Upper lobe of right lung (tissue), 1 donor: ENCODE measurements around the gene PLEKHN1. TPM values are rescaled to one million over a fixed set of nuclear protein-coding genes. Genes with fewer than 3 reads are reported as not detected.
A peak's percentile ranks its signal among the peaks of the same experiment; 100 is the strongest.

Experiments used
- ATAC-seq: fragments of 200-7000 bp; cut with Tn5 transposase; one replicate; pipeline ENCODE4 v1.9.1; 2020; ENCODE audit warnings: mild to moderate bottlenecking, moderate library complexity
- DNase-seq: peaks from one replicate; pipeline ENCODE4 v3.0.0-alpha.2; 2020
- H3K27ac ChIP-seq: fragments of 200-600 bp; one replicate; pipeline ENCODE4 v1.8.0; 2022
- H3K27me3 ChIP-seq: fragments of 200-600 bp; one replicate; pipeline ENCODE4 v1.8.0; 2022; ENCODE audit warnings: mild to moderate bottlenecking
- H3K36me3 ChIP-seq: fragments of 200-600 bp; one replicate; pipeline ENCODE4 v1.8.0; 2022
- H3K4me1 ChIP-seq: fragments of 200-600 bp; one replicate; pipeline ENCODE4 v1.8.0; 2022
- H3K4me3 ChIP-seq: fragments of 200-600 bp; one replicate; pipeline ENCODE4 v1.8.0; 2022; ENCODE audit warnings: mild to moderate bottlenecking
- H3K9me3 ChIP-seq: fragments of 200-600 bp; one replicate; pipeline ENCODE4 v1.8.0; 2022
- intact Hi-C: fragments of 100-400 bp; cut with DNase I; formaldehyde crosslinking; loops from one replicate; pipeline ENCODE4 v1.11.0; 2022
- total RNA-seq: library from RNA; stranded (reverse); fragmentation: NEBNext Ultra II Directional; extraction: Animal tissue kit (Norgen Biotek cat#: 25700); gene quantifications from one replicate; pipeline ENCODE4 v1.2.1, GENCODE V29; 2021
- TF ChIP-seq, protein P1 (sequence below): fragments of 200-600 bp; IDR thresholded peaks from one replicate; pipeline ENCODE4 v1.8.0; 2022; ENCODE audit warnings: antibody characterized with exemption
- donor health status: DM: no; HTN: yes; CAD: no; lungs with severe emphysema.

PLEKHN1 gene
- total RNA-seq, 1 donor from 2014 or later, result 2.1 TPM

DNA sequence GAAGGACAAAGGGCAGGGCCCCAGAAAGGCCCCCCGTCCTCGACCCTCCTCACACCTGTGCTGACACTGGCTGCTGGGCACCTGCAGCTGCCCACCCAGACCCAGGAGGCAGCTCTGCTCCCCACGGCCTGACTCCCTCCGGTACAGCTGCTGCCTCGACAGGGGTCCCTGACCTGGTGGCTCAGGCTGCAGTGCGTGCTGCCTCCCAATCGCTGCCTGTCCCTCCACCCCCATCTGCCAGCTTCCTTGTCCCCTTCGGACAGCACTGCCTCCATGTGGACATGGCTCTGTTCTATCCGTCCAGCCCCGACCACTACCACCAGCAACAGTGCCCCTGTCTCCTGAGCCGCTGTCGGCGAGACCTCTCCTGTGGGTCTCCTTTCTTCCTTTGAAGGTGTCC is 11.4 kb upstream of the PLEKHN1 start:
- H3K36me3 ChIP-seq, result peaks cover 66% of the 10 kb centered on the region
- no peaks in the 10 kb centered on the region for H3K9me3 ChIP-seq
- H3K4me3 ChIP-seq, result no peak overlapping the region
- no peak overlapping the region for H3K27ac ChIP-seq
- DNase-seq, result no peak
- peaks cover 16% of the 10 kb centered on the region for H3K4me1 ChIP-seq
- no peaks in the 10 kb centered on the region for H3K27me3 ChIP-seq
- TF ChIP-seq, protein P1, sequence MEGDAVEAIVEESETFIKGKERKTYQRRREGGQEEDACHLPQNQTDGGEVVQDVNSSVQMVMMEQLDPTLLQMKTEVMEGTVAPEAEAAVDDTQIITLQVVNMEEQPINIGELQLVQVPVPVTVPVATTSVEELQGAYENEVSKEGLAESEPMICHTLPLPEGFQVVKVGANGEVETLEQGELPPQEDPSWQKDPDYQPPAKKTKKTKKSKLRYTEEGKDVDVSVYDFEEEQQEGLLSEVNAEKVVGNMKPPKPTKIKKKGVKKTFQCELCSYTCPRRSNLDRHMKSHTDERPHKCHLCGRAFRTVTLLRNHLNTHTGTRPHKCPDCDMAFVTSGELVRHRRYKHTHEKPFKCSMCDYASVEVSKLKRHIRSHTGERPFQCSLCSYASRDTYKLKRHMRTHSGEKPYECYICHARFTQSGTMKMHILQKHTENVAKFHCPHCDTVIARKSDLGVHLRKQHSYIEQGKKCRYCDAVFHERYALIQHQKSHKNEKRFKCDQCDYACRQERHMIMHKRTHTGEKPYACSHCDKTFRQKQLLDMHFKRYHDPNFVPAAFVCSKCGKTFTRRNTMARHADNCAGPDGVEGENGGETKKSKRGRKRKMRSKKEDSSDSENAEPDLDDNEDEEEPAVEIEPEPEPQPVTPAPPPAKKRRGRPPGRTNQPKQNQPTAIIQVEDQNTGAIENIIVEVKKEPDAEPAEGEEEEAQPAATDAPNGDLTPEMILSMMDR, result no peak
- ATAC-seq, result no peak
- intact Hi-C loops, result no loop called here

DNA sequence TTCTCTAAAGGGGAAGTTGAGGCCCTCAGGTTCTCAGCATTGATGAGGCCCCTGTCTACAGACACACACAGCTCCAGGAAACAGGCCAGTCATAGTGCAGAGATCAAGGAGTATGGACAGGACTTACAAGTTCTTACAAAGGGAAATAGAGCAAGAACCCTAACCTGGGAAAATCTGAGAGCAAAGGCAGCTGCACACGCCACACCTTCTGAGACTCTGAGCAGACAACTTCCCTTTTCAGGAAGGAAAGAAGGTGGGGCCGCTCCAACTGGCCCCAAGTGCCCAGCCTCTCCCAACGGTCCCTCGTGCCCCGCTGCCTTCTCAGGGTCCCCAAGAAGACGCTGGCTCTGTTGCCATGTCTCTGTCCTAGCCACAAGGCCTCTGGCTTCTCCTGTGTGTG is 10.8 kb upstream of the PLEKHN1 start:
- TF ChIP-seq, protein P1, result no peak

DNA sequence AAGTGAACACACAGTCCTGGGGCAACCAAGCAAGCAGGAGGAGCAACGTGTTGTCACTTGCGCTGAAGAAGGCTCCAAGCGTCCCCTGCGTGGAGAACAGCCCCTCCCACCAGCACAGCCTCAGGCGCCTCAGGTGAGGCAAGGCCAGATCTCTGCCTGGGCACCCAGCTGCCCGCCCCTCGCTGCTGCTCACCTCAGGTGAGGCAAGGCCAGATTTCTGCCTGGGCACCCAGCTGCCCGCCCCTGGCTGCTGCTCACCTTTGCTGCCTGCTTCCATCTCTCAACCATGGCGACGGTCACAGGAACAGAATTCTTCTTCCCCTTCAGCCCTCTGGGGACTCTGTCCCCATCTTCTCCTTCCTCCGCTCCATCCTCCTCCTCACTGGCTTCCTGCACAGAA is 9.6 kb upstream of the PLEKHN1 start:
- H3K9me3 ChIP-seq, result no peaks in the 10 kb centered on the region
- DNase-seq (no peak), ATAC-seq (no peak)
- H3K4me1 ChIP-seq, result peaks cover 21% of the 10 kb centered on the region
- no peaks in the 10 kb centered on the region for H3K27me3 ChIP-seq
- intact Hi-C loops, result no loop called here
- TF ChIP-seq, protein P1, result no peak
- H3K4me3 ChIP-seq, result no peak overlapping the region
- no peak overlapping the region for H3K27ac ChIP-seq
- peaks cover 52% of the 10 kb centered on the region for H3K36me3 ChIP-seq

More for the DNA sequence above, 10.8 kb upstream of the PLEKHN1 start:
- Histone ChIP-seq H3K9me3 (no peaks in the 10 kb centered on the region), H3K27me3 (no peaks in the 10 kb centered on the region), H3K36me3 (peaks cover 62% of the 10 kb centered on the region), H3K4me1 (peaks cover 16% of the 10 kb centered on the region), H3K4me3 (no peak overlapping the region), H3K27ac (no peak overlapping the region)
- DNase-seq, result no peak
- intact Hi-C loops, result no loop called here
- ATAC-seq, result no peak

DNA sequence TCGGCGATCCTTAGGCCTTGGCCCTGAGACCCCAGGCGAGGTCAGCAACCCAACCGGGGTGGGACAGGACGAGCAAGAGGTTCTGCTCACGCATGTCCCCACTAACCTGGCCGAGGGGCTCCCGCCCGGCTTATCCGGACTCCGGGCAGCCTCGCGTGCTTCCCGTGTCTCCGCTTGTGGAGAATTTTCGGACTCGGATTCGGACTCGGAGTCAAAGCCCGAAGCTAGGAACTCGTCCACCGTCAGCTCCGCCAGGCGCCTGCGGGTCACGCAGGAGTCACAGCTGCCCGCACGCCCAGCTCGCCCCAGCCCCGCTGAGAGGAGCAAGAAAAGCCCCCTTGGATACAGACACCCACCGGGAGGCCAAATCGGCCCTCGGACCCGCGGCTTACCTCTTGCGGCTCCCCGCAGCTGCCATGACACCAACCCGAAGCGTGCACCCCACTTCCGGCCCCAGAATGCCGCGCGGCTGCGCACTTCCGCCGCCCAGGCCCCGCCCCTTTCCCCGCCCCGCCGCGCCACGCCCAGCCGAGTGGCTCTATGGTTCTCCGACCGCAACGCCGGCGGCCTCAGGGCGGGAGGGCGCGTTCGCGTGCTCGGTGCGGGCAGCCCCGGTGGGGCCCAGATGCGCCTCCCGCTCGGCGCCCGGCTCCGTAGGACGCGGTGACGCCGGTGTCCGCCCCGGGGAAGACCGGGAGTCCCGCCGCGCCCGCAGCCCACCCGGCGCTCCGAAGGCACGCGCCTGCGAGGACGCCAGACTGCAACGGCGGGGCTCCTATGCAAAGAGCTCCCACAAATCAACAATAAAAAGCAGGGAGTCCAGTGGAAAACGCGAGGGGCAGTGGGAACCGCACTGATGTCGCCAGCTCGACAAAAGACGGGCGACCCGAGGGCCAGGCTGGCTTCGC is 7.2 kb upstream of the PLEKHN1 start, which contains the start of gene NOC2L:
Gene NOC2L (minus strand): TSS at position 434 of the 908 bp plus-strand sequence. CDS start 16 bp downstream, at position 418.
- H3K27ac ChIP-seq, result peak within 1 kb of the TSS; percentile 80
- TF ChIP-seq, protein P1, result no peak
- DNase-seq (peak; percentile 97), ATAC-seq (peak; percentile 96)
- peaks cover 21% of the 10 kb centered on the region for H3K4me1 ChIP-seq
- no peaks in the 10 kb centered on the region for H3K27me3 ChIP-seq
- peaks cover 28% of the 10 kb centered on the region for H3K36me3 ChIP-seq
- intact Hi-C loops, result no loop called here
- no peaks in the 10 kb centered on the region for H3K9me3 ChIP-seq
- H3K4me3 ChIP-seq, result peak within 1 kb of the TSS; percentile 100

DNA sequence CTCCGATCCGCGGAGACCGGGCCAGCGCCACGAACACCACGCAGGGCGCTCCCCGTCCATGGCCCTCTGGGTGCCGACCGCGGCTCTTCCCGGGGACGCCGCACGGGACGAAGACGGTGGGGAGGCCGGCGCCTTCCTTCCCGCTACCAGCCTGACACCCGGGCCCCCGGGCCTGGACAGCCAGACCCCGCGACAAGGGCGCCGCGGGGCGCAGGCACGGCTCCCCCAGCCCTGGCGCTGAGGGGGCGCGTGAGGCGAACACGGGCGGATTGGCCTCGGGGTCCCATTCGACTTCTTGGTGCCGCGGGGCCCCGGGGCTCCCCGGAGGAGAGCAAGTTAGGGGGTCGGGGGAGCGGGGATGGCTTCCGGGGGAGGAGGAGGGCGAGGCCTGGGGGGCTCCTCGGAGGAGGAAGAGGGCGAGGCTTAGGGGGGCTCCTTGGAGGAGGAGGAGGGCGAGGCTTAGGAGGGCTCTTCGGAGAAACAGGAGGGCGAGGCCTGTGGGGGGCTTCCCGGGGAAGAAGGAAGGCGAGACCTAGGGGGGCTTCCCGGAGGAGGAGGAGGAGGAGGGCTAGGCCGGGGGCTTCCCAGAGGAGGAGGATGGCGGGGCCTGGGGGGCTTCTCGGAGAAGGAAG is 6.4 kb upstream of the PLEKHN1 start:
- intact Hi-C loops, result loop anchor here (10.0 kb wide), 1 partner anchor 55 kb away; no protein-coding TSS in a partner anchor
- no peaks in the 10 kb centered on the region for H3K9me3 ChIP-seq
- peaks cover 21% of the 10 kb centered on the region for H3K4me1 ChIP-seq
- H3K27me3 ChIP-seq, result no peaks in the 10 kb centered on the region
- TF ChIP-seq, protein P1, result no peak
- H3K36me3 ChIP-seq, result peaks cover 20% of the 10 kb centered on the region
- DNase-seq (no peak), ATAC-seq (no peak)
- H3K27ac ChIP-seq, result no peak overlapping the region
- H3K4me3 ChIP-seq, result peak overlapping the region; percentile 100
